Posterior vena cava (tissue), 2 donors: ENCODE data around the gene PPP2R3A. TPM values are rescaled to one million over a fixed set of nuclear protein-coding genes. Genes with fewer than 3 reads are reported as not detected.
"Not testable (repeated sequence)": the region's sequence is repeated elsewhere in the genome, so short reads cannot be mapped to it uniquely, and the experiment has no call there.

Experiments used
- DNase-seq: peaks from one replicate; pipeline ENCODE4 v3.0.0-alpha.2; 2020; ENCODE audit warnings: low spot score
- intact Hi-C, 2 donors: fragments of 100-400 bp; cut with DNase I; formaldehyde crosslinking; loops; one replicate each; pipeline versions ENCODE4 v1.14.1 to v1.14.2; 2022 to 2023
- long read RNA-seq, 2 donors: library from polyadenylated mRNA; unstranded; transcript quantifications; one replicate each; pipeline ENCODE4 v2.0.0, GENCODE V29; 2020 to 2021
- total RNA-seq, 2 donors: library from RNA; stranded (reverse); fragmentation: NEBNext Ultra II Directional; extraction: Animal tissue kit (Norgen Biotek cat#: 25700); gene quantifications; one replicate each; pipeline ENCODE4 v1.2.1, GENCODE V29; 2021
- donor health status: DM: yes; HTN: yes; CAD: no.
- donor health status: DM: yes; HTN: yes; CAD: no.

PPP2R3A gene, protein sequence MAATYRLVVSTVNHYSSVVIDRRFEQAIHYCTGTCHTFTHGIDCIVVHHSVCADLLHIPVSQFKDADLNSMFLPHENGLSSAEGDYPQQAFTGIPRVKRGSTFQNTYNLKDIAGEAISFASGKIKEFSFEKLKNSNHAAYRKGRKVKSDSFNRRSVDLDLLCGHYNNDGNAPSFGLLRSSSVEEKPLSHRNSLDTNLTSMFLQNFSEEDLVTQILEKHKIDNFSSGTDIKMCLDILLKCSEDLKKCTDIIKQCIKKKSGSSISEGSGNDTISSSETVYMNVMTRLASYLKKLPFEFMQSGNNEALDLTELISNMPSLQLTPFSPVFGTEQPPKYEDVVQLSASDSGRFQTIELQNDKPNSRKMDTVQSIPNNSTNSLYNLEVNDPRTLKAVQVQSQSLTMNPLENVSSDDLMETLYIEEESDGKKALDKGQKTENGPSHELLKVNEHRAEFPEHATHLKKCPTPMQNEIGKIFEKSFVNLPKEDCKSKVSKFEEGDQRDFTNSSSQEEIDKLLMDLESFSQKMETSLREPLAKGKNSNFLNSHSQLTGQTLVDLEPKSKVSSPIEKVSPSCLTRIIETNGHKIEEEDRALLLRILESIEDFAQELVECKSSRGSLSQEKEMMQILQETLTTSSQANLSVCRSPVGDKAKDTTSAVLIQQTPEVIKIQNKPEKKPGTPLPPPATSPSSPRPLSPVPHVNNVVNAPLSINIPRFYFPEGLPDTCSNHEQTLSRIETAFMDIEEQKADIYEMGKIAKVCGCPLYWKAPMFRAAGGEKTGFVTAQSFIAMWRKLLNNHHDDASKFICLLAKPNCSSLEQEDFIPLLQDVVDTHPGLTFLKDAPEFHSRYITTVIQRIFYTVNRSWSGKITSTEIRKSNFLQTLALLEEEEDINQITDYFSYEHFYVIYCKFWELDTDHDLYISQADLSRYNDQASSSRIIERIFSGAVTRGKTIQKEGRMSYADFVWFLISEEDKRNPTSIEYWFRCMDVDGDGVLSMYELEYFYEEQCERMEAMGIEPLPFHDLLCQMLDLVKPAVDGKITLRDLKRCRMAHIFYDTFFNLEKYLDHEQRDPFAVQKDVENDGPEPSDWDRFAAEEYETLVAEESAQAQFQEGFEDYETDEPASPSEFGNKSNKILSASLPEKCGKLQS (N-terminal part only)
- total RNA-seq, result 10 to 100 TPM; 10.6 to 18.7 TPM
- long read RNA-seq, donor 1, partial matches to known transcripts, result 1 of 6 reads
- long read RNA-seq, donor 1, other reads (novel, unspliced or antisense), result 5 of 6 reads
- long read RNA-seq, donor 2, partial matches to known transcripts, result 8 of 12 reads
- long read RNA-seq, donor 2, other reads (novel, unspliced or antisense), result 4 of 12 reads

- peak; percentile 94 for DNase-seq
- intact Hi-C loops, result loop anchor here in 1 of 2 donors (5.0 kb wide), 1 partner anchor 897 kb away; the partner anchor contains the start of gene NCK1
Measured at GRCh38 chr3:135965506-135966270, at the start of gene PPP2R3A. TSS of gene PPP2R3A (plus strand) at chr3:135965728. CDS start at chr3:136001499, 35,771 bp downstream.

GRCh38 chr3:135916310-135916709 lies 49.2 kb upstream of the PPP2R3A start:
- no peak for DNase-seq
- intact Hi-C loops, result loop anchor here (5.0 kb wide), 1 partner anchor 126 kb away; no protein-coding TSS in a partner anchor

- DNase-seq, result no peak
- intact Hi-C loops, result loop anchor here (5.0 kb wide), 1 partner anchor 125 kb away; no protein-coding TSS in a partner anchor
Measured at GRCh38 chr3:135917076-135917475, 48.5 kb upstream of the PPP2R3A start.

GRCh38 chr3:135917927-135918597 lies 47.5 kb upstream of the PPP2R3A start:
- intact Hi-C loops, result loop anchor here (5.0 kb wide), 1 partner anchor 124 kb away; no protein-coding TSS in a partner anchor
- no peak for DNase-seq

GRCh38 chr3:135918600-135918999 lies 46.9 kb upstream of the PPP2R3A start:
- intact Hi-C loops, result loop anchor here (5.0 kb wide), 1 partner anchor 124 kb away; no protein-coding TSS in a partner anchor
- DNase-seq, result no peak

- intact Hi-C loops, result no loop called here
- no peak for DNase-seq
Measured at GRCh38 chr3:135920275-135920674, 45.3 kb upstream of the PPP2R3A start.

- intact Hi-C loops, result no loop called here
- no peak for DNase-seq
Measured at GRCh38 chr3:135922903-135923250, 42.7 kb upstream of the PPP2R3A start.

DNA sequence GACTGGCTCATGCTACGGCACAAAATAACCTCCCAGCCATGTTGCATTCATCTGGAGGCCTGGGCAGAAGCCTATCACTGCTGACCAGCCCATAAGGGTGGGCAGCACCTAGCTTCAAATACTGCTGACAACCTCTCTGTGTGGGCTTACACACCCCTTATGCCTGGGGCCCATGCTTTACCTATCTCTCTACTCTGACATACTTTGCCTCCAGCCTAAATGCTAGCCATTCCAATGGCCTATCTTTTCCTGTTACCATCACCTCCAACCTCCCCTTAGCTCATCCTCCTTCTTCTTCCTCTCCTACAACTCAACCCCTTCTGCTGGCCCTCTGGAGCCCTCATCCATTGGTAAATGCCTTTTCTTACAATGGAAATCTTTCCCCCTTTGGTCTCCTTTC lies 41.0 kb upstream of the PPP2R3A start:
- no peak for DNase-seq
- intact Hi-C loops, result no loop called here

- no peak for DNase-seq
- intact Hi-C loops, result no loop called here
Measured at GRCh38 chr3:135926664-135927063, 38.9 kb upstream of the PPP2R3A start.

GRCh38 chr3:135927155-135927554 lies 38.4 kb upstream of the PPP2R3A start:
- DNase-seq, result no peak
- intact Hi-C loops, result no loop called here

DNA sequence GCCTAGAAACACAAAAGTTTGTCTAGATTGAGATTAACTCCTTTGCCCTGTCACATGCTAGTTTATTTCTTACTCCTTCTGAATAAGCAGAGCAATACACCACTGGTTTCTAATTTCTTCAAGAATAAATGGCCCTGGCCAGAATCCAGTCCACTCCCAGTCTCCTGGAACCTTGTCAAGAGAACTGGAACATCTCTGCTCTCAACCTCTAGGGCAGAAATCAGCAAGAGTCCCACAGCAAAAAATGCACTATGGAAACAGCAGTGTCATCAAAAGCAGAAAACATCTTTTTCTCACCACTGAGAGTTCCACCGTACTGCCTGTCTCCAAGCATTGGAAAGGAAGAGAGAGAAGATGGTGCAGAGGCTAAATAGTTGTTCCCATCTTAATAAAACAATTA lies 35.9 kb upstream of the PPP2R3A start:
- intact Hi-C loops, result no loop called here
- DNase-seq, result no peak

DNA sequence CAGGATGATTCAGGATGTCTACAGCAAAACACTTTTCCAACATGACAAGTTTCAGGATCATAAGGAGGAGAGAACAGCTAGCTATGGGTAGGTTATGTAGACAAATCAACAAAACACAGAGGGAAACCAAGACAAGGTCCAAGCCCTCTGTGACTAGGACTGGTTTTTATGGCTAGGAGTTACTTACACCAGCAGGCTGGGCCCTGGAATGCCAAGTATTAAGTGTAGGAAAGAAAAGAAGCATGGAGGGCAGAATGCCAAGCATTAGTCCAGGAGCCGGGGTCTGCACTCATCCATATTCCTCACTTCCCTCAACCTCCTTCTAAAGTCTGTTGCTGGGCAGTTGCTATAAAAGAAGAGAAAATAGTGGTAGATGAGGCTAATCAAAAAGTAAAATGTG lies 35.3 kb upstream of the PPP2R3A start:
- DNase-seq, result no peak
- intact Hi-C loops, result no loop called here

DNA sequence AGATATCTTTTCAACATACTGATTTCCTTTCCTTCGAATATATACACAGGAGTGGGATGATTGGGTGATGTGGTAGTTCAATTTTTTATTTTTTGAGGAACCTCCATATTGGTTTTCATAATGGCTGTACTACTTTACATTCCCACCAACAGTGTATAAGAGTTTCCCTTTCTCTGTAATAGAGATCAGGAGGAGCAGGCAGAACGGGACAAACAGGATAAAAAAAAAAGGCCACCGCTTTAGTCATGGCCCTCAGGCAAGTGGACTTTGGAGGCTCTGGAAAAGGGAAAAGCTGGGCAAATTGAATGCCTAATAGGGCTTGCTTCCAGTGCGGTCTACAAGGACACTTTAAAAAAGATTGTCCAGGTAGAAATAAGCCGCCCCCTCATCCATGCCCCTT lies 30.4 kb upstream of the PPP2R3A start:
- DNase-seq, intact Hi-C loops: not testable (repeated sequence)

GRCh38 chr3:135937766-135938165 lies 27.8 kb upstream of the PPP2R3A start:
- intact Hi-C loops, DNase-seq: not testable (repeated sequence)

DNA sequence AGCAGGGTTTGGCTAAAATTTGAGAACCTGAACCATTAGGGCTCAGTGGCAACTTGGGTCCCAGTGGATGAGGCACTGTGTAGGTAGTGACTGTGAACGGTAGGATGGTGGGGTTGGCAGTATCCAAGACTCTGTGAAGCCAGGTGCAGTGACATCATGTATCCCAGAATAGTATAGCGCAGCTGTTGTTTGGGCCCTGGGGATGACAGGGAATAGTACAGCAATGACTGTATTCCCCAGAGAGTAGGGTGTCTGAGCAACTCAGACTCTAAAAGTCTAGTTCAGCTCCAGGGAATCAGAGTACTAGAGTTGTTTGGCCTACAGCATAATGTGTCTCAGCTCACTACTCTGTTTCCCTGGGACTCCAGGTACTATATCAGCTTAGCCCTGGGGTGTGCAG lies 20.7 kb upstream of the PPP2R3A start:
- no peak for DNase-seq
- intact Hi-C loops, result no loop called here

DNA sequence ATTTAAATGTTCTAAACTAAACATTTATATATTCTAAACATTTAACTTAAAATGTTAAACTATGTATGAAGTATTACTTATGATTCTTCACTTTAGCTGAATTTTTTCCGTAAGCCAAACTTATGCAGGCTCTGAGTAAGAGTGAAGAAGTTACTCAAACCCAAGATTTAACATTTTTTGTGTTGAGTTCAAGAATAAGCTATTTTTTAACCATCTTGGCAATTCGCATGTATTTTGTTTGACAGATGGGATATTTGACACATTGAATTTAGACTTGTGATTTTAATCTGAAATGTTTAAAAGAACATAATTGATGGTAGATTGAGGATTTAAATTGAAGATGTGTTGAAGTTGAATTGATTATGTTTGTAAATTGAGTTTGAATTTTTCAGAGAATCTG lies 14.6 kb upstream of the PPP2R3A start:
- intact Hi-C loops, result no loop called here

DNA sequence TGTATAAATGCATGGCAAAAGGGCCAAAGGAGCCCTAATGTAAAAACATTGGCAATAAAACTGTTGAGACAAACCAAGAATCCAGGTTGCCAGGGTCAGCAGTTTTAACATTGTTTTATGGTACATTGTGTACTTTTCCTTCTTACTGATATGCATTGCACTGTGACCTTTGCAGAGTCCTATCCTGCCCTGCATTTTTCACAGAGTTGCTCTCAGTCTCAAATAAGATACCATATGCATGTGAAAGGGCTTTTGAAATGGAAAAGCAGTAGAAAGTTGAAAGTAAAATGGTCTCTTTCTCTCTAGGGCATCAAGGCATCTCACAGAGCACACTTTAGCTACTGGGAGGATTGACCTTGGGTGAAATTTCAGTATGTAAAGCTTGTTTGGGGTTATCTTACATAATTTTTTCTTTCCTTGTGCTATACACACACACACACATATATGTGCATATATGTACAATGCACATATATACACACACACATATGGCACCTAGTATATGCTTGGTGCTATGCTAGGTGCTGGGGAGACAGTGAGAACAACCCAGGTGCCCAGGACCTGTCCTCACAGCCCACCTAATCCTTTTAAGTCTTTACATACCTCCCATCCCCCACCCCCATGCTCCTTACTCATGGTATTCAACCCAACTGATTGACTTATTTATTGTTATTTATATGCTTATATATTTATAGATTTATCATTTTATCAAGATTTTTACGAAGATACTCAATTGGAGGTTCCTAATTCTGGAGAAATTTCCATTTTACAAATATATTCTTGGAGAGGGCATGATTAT lies 1.2 kb upstream of the PPP2R3A start:
- no peak for DNase-seq
- intact Hi-C loops, result no loop called here

More for the DNA sequence above, 14.6 kb upstream of the PPP2R3A start:
- no peak for DNase-seq
